HS-27A (cell line): ENCODE results near the gene CTSZ.
"Not testable (repeated sequence)": the region's sequence is repeated elsewhere in the genome, so short reads cannot be mapped to it uniquely, and the experiment has no call there.

Experiments used
- DNase-seq: peaks from one replicate; pipeline ENCODE4 v3.0.0-alpha.2; 2012; ENCODE audit warnings: low read depth, missing footprints

The CTSZ gene

DNA sequence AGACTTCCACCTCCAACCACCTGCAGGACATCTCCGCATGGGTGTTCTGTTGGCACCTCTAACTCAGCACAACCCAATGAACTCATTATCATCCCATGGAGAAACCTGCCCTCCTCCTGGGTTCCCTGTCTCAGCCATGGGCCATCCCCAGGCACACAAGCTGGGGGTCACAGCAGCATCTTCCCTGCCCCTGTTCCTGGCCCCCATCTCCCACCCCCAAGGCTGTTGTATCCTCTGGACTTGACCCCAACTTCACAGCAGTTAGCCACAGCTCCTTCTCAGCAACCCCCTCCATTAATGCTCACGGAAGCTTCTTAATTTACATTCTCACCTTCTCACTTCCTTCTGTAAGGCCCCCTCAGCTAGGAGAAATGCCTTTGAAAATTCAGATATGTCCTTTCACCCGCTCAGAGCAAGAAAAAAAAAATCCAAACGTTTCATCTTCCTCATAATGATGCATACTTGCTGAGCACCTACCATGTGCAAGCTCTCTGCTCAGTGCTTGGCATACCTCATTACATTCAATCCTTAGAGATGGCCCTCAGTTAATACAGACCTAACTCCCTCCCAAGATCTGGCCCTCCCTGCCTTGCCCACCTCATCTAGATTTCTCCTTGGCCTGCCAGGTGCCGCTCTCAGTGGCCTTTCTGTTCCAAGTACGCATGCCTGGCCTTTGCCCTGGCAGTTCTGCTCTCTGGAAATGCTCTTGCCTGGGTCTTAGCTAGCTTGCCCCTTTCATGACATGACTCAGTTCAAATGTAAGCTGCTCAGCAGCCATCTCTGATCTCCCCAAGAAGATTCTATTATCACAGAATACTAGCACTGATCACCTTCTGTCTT, 28.5 kb downstream of the CTSZ start:
- no peak for DNase-seq

DNA sequence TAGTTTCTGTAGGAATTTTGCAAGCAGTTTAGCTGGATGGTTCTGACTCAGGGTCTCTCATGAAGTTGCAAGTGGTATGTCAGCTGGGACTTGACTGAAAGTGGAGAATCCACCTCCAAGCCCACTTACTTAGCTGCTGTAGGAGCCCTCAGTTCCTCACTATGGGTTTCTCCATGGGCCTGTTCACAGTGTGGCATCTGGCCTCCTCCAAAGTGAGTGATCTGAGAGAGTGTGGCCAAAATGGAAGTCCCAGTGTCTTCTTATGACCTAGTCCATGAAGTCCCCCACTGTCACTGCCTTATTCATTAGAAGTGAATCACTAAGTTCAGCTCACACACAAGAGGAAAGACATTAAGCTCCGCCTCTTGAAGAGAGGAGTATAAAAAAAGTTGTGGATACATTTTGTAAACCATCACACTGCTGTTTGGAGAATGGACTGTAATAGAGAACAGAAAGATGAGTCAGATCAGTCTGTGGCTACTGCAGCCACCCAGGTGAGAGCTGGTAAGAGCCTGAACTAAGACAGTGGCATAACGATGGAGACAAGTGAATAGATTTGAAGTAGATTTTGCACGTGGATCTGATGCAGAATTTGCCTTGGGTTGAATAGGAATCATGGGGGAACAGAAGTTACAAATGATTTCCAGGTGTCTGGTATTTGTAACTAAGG, 30.9 kb downstream of the CTSZ start:
- DNase-seq, result no peak

DNA sequence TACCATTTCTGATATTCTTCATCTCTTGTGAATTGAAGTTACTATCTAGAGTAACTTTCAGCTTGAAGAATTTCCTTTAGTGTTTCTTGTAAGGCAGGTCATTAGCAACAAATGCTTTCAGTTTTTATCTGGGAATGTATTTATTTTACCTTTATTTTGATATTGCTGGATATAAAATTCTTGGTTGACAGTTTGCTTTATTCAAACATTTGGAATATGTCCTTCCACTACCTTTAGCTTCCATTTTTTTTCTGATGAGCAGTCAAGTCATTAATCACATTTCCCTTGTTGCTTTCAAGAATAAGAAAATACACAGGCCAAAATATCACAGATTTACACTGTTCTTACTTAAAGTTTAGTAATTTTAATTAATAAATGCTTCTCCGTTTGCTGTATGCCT, 31.7 kb downstream of the CTSZ start:
- DNase-seq, result no peak

DNA sequence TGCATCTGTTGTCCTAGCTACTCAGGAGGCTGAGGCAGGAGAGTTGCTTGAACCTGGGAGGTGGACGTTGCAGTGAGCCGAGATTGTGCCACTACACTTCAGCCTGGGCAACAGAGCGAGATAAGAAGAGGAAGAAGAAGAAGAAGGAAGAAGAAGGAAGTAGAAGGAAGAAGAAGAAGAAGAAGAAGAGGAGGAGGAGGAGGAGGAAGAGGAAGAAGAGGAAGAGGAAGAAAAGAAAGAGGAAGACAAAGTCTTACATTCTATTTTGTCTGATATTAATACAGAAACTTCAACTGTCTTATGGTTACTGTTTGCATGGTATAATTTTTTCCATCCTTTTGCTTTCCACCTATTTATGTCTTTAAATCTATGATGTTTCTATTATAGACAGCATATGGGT, 33.2 kb downstream of the CTSZ start:
- no peak for DNase-seq

DNA sequence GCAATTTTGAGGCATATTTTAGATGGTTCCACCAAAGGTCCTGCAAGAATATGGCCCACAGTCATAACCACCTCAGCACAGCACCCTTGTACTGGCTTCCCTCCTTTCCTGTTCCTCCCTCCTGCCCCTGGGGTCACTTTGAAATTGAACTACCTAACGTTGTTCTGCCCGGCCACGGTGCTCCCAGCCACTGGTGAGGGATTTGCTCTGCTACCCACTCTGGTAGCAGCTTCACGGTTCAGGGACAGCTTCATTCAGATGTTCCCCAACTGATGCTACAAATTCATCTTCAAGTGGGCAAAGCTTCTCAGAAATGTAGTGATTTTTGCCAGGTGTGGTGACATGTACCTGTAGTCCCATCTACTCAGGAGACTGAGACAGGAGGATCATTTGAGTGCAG, 33.9 kb downstream of the CTSZ start:
- DNase-seq, result no peak

DNA sequence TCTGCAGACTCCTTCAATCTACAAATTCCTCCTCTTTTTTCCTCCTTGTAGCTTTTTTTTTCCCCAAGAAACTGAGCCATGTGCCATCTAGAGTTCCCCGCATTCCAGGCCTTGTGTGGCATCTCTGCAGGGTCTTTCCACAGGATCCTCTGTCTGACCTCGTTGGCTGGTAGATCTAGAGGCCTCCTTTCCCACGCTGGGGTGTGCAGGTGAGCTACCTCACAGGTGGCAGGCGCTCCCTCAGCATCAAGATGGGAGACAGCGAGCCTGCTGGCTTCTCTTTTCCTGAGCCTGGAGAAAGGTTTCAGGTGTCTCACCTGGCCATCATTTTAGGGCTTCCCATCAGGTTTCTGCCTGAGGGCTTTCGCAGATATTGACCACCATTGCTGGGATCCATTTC, 35.6 kb downstream of the CTSZ start:
- DNase-seq, result no peak

DNA sequence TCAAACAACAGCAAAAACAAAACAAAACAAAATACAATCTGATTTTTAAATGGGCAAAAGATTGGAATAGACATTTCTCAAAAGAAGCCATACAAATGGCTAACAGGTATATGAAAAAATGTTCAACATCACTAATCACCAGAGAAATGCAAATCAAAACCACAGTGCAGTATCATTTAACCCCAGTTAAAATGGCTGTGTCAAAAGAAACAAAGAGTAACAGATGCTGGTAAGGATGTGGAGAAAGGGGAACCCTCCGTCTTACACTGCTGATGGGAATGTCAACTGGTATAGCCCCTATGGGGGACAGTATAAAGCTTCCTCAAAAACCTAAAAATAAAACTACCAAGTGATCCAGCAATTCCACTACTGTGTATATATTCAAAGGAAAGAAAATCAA, 36.9 kb downstream of the CTSZ start:
- DNase-seq, result no peak

DNA sequence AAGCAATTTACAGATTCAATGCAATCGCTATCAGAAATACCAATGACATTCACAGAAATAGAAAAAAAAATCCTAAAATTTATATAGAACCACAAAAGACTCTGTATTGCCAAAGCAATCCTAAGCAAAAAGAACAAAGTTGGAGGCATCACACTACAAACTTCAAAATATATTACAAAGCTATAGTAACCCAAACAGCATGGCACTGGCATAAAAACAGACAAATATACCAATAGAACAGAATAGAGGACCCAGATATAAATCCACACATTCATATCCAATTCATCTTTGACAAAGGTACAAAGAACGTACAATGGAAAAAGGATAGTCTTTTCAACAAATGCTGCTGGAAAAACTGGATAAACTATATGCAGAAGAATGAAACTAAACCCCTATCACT, 37.6 kb downstream of the CTSZ start:
- no peak for DNase-seq

DNA sequence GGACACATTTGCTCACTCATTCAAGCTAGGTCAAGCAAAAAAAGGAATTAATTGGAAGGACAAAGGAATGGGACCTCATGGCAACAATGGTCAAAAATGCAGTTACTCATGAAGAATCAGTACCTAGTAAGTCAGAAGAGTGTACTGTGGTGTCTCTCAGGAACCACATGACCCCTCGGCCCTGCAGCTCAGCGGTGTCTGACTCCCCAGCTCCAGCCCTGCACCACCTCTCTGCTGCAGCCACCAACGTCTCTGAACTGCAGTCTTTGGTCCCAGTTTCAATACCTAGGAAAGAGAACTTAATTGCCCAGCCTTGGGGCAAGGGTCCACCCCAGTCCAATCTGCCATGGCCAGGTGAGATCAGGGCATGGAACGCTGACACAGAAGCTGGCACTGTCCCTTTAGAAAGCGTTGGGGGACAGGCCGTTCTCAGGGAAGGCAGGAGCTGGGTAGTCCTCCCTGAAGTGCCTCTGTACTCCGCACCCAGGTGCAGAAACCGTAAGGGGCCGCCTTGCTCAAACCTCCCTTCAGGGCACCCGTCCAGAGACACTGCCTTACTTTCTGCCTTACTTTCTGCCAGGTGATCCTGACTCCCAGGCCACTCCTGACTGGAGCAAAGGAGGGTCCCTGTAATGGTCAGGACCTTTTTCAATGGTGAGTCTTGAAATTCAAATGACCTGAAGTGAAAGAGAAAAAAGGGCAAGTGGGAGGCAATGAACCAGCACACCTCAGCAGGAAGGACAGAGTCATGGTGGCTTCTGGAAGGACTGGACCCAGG, 39.2 kb downstream of the CTSZ start:
- DNase-seq, result no peak

DNA sequence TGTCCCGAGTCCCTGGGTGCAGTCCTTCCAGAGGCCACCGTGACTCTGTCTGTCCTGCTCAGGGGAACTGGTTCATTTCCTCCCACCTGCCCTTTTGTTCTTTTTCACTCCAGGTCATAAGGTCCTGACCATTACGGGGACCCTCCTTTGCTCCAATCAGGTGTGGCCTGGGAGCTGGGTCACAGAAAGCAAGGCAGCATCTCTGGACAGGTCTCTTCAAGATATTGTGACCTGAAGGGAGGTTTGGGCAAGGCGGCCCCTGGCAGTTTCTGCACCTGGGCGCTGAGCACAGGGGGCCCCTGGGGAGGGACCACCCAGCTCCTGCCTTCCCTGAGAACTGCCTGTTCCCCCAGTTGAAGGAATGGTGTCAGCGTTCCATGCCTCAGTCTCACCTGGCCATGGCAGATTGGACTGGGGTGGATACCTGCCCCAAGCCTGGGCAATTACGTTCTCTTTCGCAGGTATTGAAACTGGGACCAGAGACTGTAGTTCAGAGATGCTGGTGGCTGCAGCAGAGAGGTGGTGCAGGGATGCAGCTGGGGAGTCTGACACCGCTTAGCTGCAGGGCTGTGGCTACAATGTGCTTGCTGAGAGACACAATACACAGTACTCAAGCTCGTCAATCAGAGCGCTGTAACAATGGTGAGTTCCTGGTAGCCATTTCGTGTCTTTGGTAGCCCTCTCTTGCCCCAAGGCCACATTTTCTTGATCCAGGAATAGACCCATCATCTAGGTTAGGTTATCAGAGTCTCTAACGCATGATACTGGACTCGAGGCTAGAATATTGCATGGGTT, 41.6 kb downstream of the CTSZ start:
- no peak for DNase-seq

DNA sequence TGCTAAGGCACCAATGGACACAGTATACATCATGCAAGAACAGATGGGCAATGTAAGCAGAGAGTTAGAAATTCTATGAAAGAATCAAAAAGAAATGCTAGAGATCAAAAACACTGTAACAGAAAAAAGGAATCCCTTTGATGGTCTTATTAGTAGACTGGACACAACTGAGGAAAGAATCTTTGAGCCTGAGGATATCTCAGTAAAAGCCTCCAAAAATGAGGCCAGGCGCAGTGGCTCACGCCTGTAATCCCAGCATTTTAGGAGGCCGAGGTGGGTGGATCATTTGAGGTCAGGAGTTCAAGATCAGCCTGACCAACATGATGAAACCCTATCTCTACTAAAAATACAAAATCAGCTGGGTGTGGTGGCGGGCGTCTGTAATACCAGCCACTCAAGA, 43.1 kb downstream of the CTSZ start:
- DNase-seq, result not testable (repeated sequence)

DNA sequence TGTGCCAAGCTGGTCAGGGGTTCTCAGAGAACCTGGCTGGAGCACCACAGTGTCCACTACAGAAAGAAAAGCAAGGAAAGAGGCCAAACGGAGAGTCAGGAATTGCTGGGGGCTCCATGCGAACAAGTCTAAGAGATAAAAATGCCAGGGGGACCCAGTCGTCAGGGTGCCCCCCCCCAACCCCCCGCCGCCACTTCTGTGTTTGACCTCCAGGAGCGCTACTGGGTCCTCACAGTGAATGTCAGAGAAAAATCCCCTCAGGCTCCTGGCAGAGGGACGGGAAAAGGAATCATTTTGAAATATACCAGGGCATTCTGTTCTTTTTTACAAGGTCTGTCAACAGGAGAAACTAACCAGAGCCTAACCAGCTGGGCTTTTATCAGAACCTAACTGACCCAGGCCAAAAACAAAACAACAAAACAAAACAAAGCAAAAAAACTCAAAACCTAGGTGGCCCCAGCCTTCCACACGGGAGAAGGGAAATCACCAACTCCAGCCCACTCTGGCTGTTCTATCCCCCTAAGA, 43.9 kb downstream of the CTSZ start:
- no peak for DNase-seq

DNA sequence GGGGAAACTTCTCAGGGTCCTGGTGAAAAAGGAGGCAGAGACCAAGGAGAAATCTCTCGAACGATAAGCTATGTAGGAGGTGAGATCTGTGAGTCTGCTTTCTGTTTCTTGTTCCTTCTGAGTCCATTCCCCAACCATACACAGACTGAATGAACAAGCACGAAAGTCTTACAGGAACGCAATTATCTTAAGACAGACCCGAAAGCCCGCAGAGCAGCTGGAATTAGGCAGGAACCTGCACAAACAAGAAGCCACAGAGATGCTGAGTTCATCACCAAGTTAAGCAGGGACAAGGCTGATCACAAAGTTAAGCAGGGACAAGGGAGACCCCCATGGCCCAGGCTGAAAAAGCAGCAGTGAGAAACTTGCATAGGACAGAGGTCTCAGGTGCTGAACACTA, 47.4 kb downstream of the CTSZ start:
- DNase-seq, result no peak

DNA sequence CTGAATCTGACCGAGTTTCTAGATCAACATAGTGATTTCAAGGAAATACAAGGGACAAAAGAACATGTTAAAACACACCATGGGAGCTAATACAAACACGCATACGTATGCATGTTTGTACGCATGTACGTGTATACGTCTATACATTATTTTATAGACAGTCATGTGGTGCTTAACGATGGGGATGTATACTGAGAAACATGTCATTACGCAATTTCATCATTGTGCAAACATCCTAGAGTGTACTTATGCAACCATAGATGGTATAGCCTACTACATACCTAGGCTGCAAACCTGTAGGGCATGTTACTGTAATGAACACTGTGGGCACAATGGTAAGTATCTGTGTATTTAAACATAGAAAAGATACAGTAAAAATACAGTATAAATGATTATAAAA, 51.0 kb downstream of the CTSZ start:
- DNase-seq, result no peak

DNA sequence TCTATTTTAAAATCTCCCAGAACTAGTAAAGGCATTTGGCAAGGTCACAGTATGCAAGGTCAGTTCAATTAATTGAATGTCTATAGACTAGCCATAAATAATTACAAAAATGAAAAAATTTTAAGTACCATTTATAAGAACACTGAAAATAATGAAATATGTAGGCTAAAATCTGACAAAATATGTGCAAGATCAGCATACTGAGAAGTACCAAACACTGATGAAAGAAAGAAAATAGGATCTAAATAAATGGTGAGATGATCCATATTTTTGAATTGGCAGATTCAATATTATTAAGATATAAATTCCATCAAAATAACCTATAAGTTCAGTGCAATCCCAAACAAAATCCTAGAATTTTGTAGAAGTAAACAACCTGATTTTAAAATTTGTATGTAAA, 54.0 kb downstream of the CTSZ start:
- no peak for DNase-seq

DNA sequence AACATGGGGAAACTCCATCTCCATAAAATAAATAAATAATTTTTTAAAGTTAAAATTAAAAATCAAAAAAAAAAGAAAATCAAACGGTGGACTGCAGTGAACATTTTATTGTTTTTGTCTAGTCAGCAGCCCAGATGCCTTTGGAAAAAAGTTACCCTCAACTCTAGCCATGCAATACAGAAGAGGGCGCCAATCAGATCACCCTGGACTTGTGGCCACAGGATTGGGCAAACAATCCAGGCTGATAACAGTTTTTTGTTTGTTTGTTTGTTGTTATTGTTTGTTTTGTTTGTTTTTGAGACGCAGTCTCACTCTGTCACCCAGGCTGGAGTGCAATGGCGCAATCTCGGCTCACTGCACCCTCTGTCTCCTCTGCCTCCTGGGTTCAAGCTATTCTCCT, 56.5 kb downstream of the CTSZ start:
- DNase-seq, result no peak

DNA sequence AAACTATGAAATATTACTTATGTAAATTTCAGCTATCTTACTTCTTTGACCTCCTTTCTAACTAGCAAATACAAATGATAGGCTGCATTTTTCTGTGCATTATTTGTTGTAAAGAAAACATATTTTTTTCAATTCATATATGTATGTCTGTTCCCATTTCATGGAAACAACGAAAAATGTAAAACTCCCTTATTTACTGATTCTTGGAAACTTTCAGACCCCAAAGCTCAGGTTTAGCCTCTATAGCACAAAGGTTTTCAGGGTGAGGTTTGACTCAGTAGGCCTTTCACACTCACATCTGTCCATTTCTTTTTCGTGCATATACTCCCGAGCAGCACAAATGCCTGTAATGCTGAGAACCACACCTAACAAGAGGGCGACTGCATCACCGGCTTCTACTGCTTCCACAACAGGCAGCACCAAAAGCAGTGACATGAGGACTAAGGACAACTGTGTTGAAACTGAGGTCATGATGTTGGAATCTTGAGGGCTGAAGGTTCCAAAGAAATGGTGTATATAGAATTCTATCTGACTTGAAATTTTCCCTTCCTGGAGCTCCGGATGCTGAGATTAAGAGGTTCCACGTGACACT, 59.2 kb downstream of the CTSZ start:
- not testable (repeated sequence) for DNase-seq

DNA sequence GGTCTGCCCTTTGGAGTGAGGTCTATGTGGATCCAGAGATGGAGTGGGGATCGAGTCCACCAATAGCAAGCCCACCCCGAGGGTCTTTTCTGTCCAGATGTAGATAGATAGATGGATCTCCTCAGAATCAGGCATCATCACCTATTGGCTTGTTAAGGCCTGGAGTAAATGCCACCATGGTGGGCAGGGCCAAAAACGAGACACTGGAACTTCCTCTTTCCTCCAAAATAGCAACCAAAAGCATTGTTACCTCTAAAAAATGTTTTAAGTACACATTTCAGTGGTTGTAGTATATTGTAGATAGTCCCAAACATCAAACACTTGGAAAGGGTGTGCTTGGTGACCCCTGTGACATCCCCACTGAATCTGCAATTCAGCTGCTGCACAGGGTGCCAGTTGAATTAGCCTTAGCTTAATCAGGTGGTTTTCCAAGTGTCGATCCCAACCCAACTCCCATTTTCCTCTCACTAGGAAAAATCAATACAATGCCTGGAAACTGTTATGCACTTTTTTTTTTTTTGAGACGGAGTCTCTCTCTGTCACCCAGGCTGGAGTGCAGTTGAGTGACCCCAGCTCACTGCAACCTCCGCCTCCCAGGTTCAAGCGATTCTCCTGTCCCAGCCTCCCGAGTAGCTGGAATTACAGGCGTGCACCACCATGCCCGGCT, 61.0 kb downstream of the CTSZ start:
- DNase-seq, result no peak
